Measurements from ENCODE around the gene RASAL3.

The RASAL3 gene

GRCh38 chr19:15429825-15430467, 34.4 kb downstream of the RASAL3 start:
- peaks cover 47 to 62% (median 59%) of the 10 kb centered on the region in 11 experiments for H3K36me3 ChIP-seq
- no peaks in the 10 kb centered on the region for H3K27me3 ChIP-seq
- peak overlapping the region; percentile 87 to 100 (median 97); a peak in 21 of 22 replicates for H3K4me2 ChIP-seq
- peak overlapping the region in 2 of 10 experiments; percentile 6 to 97; a peak in 1 of 20 replicates for H3K4me3 ChIP-seq
- TF ChIP-seq Cebpa-rat (IDR thresholded peaks at IDR 0.05) = no peak
- H3K27ac ChIP-seq = peak overlapping the region in 4 of 11 experiments; percentile 8 to 95 (median 87); a peak in 4 of 22 replicates
- peaks cover 0 to 68% (median 60%) of the 10 kb centered on the region in 11 experiments; a peak in 20 of 22 replicates for H4K20me1 ChIP-seq
- peak overlapping the region; percentile 90 to 100 (median 97); a peak in 20 of 22 replicates for H3K9ac ChIP-seq
- H3K9me3 ChIP-seq (replicated peaks in 1 of 11) = peaks cover 0 to 14% (median 2%) of the 10 kb centered on the region in 11 experiments; a peak in 13 of 22 replicates
- peaks cover 24 to 45% (median 33%) of the 10 kb centered on the region in 10 experiments for H3K4me1 ChIP-seq

GRCh38 chr19:15428956-15429824, 35.2 kb downstream of the RASAL3 start:
- Histone ChIP-seq H3K27me3 (no peaks in the 10 kb centered on the region), H4K20me1 (peaks cover 0 to 76% (median 60%) of the 10 kb centered on the region in 11 experiments; a peak in 20 of 22 replicates), H3K4me1 (peaks cover 24 to 37% (median 27%) of the 10 kb centered on the region in 10 experiments), H3K4me3 (no peak overlapping the region), H3K27ac (peak overlapping the region in 1 of 11 experiments; percentile 2; a peak in 2 of 22 replicates), H3K9me3 (replicated peaks in 1 of 11) (peaks cover 0 to 22% (median 9%) of the 10 kb centered on the region in 11 experiments; a peak in 14 of 22 replicates), H3K9ac (peak overlapping the region in 8 of 11 experiments; percentile 97 to 100 (median 98); a peak in 9 of 22 replicates), H3K4me2 (0 out of 22 replicates have a peak overlapping the region, but pooled peaks of 1 of the 11 experiments have one; percentile 98), H3K36me3 (peaks cover 55 to 70% (median 67%) of the 10 kb centered on the region in 11 experiments)
- no peak for TF ChIP-seq Cebpa-rat (IDR thresholded peaks at IDR 0.05)

GRCh38 chr19:15427991-15428471, 36.3 kb downstream of the RASAL3 start:
- peaks cover 22 to 32% (median 25%) of the 10 kb centered on the region in 10 experiments for H3K4me1 ChIP-seq
- H4K20me1 ChIP-seq = peaks cover 0 to 85% (median 65%) of the 10 kb centered on the region in 11 experiments; a peak in 20 of 22 replicates
- H3K27me3 ChIP-seq = no peaks in the 10 kb centered on the region
- peaks cover 8 to 33% (median 21%) of the 10 kb centered on the region in 11 experiments for H3K9me3 ChIP-seq (replicated peaks in 1 of 11)
- H3K4me3 ChIP-seq = no peak overlapping the region
- peak overlapping the region in 1 of 11 experiments; percentile 32; a peak in 2 of 22 replicates for H3K9ac ChIP-seq
- 0 out of 22 replicates have a peak overlapping the region, but pooled peaks of 1 of the 11 experiments have one; percentile 2 for H3K27ac ChIP-seq
- H3K4me2 ChIP-seq = no peak overlapping the region
- H3K36me3 ChIP-seq = peaks cover 66 to 81% (median 79%) of the 10 kb centered on the region in 11 experiments
- TF ChIP-seq Cebpa-rat (IDR thresholded peaks at IDR 0.05) = no peak

- TF ChIP-seq Cebpa-rat (IDR thresholded peaks at IDR 0.05) = no peak
- H3K36me3 ChIP-seq = peaks cover 73 to 88% (median 86%) of the 10 kb centered on the region in 11 experiments
- H3K27me3 ChIP-seq = no peaks in the 10 kb centered on the region
- peaks cover 29 to 36% (median 31%) of the 10 kb centered on the region in 10 experiments for H3K4me1 ChIP-seq
- H3K27ac ChIP-seq = no peak overlapping the region; a peak in 1 of 22 replicates
- H3K9ac ChIP-seq = no peak overlapping the region
- H4K20me1 ChIP-seq = peaks cover 0 to 92% (median 72%) of the 10 kb centered on the region in 11 experiments; a peak in 20 of 22 replicates
- peaks cover 10 to 35% (median 22%) of the 10 kb centered on the region in 11 experiments for H3K9me3 ChIP-seq (replicated peaks in 1 of 11)
- H3K4me3 ChIP-seq = no peak overlapping the region
- H3K4me2 ChIP-seq = no peak overlapping the region
These were observed 37.0 kb downstream of the RASAL3 start for GRCh38 chr19:15427350-15427700.

GRCh38 chr19:15426485-15427349, 37.6 kb downstream of the RASAL3 start:
- Histone ChIP-seq H4K20me1 (peaks cover 0 to 95% (median 72%) of the 10 kb centered on the region in 11 experiments; a peak in 20 of 22 replicates), H3K27ac (no peak overlapping the region), H3K27me3 (no peaks in the 10 kb centered on the region), H3K9me3 (replicated peaks in 1 of 11) (peaks cover 10 to 35% (median 22%) of the 10 kb centered on the region in 11 experiments), H3K36me3 (peaks cover 74 to 95% (median 91%) of the 10 kb centered on the region in 11 experiments), H3K9ac (no peak overlapping the region), H3K4me1 (peaks cover 29 to 42% (median 33%) of the 10 kb centered on the region in 10 experiments), H3K4me2 (no peak overlapping the region), H3K4me3 (no peak overlapping the region)
- TF ChIP-seq Cebpa-rat (IDR thresholded peaks at IDR 0.05) = no peak

GRCh38 chr19:15425321-15425950, 38.9 kb downstream of the RASAL3 start:
- no peak overlapping the region for H3K27ac ChIP-seq
- H3K4me3 ChIP-seq = no peak overlapping the region
- H3K9ac ChIP-seq = no peak overlapping the region
- TF ChIP-seq Cebpa-rat (IDR thresholded peaks at IDR 0.05) = no peak
- H3K27me3 ChIP-seq = no peaks in the 10 kb centered on the region
- H3K4me1 ChIP-seq = peaks cover 16 to 34% (median 21%) of the 10 kb centered on the region in 10 experiments
- H3K9me3 ChIP-seq (replicated peaks in 1 of 11) = peaks cover 10 to 35% (median 22%) of the 10 kb centered on the region in 11 experiments
- H3K36me3 ChIP-seq = peaks cover 79 to 100% (median 98%) of the 10 kb centered on the region in 11 experiments
- peaks cover 0 to 94% (median 61%) of the 10 kb centered on the region in 11 experiments; a peak in 20 of 22 replicates for H4K20me1 ChIP-seq
- H3K4me2 ChIP-seq = no peak overlapping the region

GRCh38 chr19:15424692-15425272, 39.6 kb downstream of the RASAL3 start:
- no peak overlapping the region for H3K4me3 ChIP-seq

More at GRCh38 chr19:15424692-15425272, 39.6 kb downstream of the RASAL3 start:
- no peak overlapping the region for H3K27ac ChIP-seq
- peaks cover 0 to 91% (median 54%) of the 10 kb centered on the region in 11 experiments; a peak in 20 of 22 replicates for H4K20me1 ChIP-seq
- H3K9ac ChIP-seq = no peak overlapping the region
- H3K36me3 ChIP-seq = peaks cover 75 to 98% (median 94%) of the 10 kb centered on the region in 11 experiments
- H3K9me3 ChIP-seq (replicated peaks in 1 of 11) = peaks cover 10 to 35% (median 22%) of the 10 kb centered on the region in 11 experiments
- peaks cover 11 to 31% (median 17%) of the 10 kb centered on the region in 10 experiments for H3K4me1 ChIP-seq
- no peak for TF ChIP-seq Cebpa-rat (IDR thresholded peaks at IDR 0.05)
- no peak overlapping the region for H3K4me2 ChIP-seq
- no peaks in the 10 kb centered on the region for H3K27me3 ChIP-seq

Measured in BLaER1 treated with 17β-estradiol and CSF1 and Interleukin-3, amounts not matched to agents 10 nM and 100 nM (cell line).